GM18873 (cell line): Measurements from ENCODE around the gene SLC25A13.
"Not testable (repeated sequence)": the region's sequence is repeated elsewhere in the genome, so short reads cannot be mapped to it uniquely, and the experiment has no call there.

Experiments used
- ATAC-seq: cut with Tn5 transposase; IDR thresholded peaks from one replicate; pipeline ENCODE4 v1.9.1; 2021; ENCODE audit warnings: mild to moderate bottlenecking, moderate library complexity, moderate number of reproducible peaks; ENCODE audit not compliant: unreplicated experiment, low FRiP score

The SLC25A13 gene

DNA sequence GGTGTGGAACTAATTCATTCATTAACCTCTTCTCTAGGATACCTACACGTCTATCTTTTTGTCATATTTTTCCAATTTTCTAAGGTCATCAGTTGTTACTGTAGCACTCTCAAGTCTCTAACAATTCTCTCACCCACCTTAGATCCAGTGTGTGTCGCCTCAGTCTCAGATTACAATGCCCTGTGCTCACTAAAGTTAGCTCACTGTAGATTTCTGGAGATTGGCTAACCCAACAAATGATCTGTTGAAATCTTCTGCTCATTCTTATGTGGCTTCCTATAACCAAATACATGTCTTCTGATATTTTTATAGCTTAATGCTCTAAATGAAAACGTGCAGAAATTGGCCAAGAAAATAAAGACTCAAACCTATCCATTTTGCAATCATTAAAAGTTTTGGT, 142.6 kb downstream of the SLC25A13 start:
- ATAC-seq: no peak

DNA sequence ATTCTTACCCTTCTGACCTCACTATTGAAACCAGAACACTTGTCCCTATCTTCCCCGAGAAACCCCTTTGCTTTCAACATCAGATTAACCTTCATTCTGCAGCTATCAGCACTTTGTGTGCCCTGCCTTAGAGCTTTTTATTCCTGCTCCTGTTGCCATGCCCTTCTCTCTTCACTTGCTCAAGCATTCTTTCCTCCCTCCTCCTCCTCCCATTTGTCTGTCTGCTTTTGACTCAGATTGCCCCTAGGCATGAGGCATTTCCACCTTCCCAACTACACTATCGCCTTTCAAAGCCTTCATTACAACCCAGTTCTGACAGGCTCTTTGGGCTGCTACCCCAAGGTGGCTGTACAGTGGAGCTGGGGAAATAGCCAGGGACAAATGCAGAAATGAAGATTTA, 143.3 kb downstream of the SLC25A13 start:
- ATAC-seq: no peak

DNA sequence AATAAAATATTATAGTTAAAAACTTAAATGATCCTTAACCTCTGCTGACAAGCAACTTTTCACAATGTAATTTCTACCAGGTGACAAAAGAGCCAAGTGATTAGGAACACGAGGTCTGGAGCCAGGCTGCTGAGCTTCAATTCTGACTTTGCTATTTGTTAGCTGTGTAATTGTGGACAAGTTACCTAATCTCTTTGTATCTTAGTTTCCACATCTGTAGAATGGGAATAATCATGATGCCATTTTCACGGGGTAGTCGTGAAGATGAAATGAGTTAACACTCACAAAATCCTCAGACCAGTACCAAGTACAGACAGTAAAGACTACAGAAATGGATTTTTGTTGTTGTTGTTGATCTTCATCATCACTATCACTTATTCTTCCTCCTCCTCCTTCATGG, 144.5 kb downstream of the SLC25A13 start:
- no peak for ATAC-seq

DNA sequence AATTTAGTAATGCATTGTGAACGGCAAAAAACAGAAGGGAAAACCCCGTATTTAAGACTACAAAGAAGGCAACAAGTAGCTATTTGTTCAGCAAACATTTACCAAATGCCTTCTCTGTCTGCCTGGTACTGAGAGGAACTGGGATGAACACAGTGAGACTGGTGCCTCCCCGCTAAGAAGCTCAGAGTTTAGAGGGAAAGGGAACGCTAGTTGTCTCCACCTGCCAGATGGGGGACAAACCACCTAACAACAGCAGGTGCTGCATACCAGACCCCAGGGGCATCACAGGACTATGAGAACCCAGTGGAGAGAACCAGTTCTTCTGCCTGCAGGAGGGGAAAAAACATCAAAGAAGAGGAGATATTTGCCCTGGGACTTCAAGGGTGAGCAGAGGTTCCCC, 147.1 kb downstream of the SLC25A13 start:
- ATAC-seq: no peak

DNA sequence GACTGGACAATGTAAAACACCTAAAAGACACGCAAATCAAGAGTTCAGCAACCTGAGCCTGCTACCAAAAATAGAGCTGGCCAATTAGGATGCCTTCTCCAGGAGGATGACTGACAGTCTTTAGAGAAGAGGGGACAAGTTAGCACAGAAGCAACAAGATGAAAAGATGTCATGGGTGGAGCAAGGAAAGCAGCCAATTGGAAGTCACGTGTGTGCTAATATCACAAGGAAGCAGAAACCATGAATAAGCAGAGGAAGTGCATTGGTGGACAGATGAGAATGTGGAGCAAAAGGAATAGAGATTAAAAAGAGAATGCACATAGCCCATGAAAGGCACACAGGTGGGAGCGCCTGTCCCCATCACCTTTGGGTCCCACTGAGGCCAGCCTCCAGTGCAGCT, 148.1 kb downstream of the SLC25A13 start:
- no peak for ATAC-seq

GRCh38 chr7:96169439-96169838, 152.5 kb downstream of the SLC25A13 start:
- ATAC-seq: no peak

GRCh38 chr7:96167424-96167823, 154.5 kb downstream of the SLC25A13 start:
- ATAC-seq: no peak

GRCh38 chr7:96161897-96162296, 160.0 kb downstream of the SLC25A13 start:
- no peak for ATAC-seq

- no peak for ATAC-seq
Observed at GRCh38 chr7:96157856-96158255, 164.0 kb downstream of the SLC25A13 start.

- ATAC-seq: not testable (repeated sequence)
Observed at GRCh38 chr7:96154506-96154905, 167.4 kb downstream of the SLC25A13 start.

DNA sequence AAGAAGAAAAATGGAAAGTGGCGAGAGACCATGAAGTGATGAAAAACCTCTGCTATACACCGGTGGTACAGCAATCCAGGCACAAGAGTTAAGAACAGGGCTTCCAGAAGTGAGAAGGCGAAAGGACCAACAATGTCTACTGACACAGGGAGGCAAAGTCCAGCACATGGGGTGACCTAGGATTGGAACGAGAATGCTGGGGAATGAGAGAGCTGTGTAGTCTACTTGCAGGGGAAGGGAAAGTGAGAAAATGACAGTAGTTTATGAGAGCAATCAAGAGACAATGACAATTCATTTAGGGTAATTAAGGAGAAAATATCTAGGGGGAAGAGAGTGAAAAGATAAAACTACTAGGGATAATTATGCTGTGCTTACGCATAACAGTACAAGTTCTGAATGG, 169.2 kb downstream of the SLC25A13 start:
- no peak for ATAC-seq

- no peak for ATAC-seq
Observed at GRCh38 chr7:96151889-96152288, 170.0 kb downstream of the SLC25A13 start.

GRCh38 chr7:96144260-96144526, 177.7 kb downstream of the SLC25A13 start:
- ATAC-seq: no peak

DNA sequence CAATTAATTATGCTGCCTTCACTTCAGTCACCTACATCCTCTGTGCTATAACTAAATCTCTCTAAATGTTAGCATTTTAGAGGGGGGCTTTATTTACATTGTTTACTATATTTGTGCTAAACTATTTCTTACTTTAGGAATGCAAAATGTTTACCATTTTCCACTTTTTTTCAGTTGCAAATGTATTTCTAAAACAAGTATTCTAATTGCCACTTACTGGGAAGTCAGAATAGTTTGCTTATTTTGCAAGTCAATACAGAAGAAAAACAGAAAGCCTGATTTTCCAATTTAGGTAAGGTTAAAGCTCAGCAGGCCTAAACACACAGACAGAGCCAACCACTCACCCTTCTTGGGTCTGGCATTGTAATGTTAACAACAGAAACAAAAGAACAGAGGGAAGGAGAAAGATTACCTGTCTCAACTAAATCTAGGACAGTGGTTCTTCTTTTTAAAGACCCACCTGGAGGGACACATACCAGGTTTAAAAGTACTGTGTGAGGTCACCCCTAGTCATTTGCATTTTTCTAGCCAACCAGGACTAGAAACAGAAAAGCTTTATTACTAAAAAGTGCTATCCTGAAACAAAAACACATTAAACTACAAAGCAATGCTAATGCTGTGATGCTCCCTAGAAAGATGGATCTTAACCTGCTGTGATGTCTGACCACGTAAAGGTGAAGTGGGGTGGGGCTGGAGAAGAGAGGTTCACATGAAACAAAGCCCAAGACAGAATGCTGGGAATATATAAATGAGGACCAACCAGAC, 178.2 kb downstream of the SLC25A13 start:
- ATAC-seq: no peak

DNA sequence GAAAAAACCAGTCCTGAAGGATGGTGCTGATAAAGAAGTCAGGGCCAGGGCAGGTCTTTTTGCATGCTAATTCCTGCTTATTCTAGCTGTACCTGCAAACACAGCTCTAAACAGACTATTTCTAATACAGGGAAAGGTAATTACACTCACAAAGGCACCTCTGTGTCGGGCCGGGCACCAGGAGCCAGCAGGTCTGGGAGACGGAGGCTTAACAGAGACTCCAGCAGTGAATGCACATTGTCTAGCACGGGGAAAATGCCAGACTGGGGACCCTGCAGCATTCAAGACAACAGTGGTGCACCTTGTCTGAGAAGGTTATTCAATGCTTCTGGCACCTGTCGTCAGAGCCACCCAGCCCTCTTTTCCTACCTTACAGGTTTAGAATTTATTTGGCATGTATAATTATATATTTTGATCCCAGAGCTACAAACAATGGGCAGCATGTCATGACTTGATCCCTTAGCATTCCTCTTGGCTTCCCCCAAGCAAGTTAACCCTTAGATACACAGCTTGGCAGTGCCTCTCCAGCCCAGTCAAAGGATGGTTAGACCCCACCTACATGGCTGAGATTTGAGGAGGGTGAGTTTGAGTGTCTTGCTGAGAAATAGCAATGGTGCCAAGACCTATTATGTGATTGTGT, 185.2 kb downstream of the SLC25A13 start:
- ATAC-seq: no peak

- ATAC-seq: no peak
Observed at GRCh38 chr7:96135241-96135640, 186.7 kb downstream of the SLC25A13 start.

DNA sequence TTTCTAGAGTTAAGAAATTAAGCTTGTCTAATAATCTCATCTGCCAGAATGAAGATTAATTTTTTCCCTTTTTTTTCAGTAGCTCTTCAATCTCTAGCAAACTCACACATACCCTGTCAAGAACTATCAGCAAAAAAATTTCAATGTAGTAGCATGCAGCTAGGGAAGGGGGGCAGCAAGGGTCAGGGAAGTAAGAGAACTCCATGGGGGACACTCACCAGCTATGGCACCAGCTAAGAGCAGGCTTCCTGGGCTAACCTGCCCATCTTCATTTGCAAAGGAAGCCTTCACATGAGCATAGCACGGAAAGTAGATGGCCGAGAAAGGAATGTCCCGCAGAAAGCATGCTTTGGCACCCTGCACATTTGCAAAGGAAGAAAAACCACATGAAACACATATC, 190.4 kb downstream of the SLC25A13 start:
- ATAC-seq: no peak

GRCh38 chr7:96127746-96128145, 194.2 kb downstream of the SLC25A13 start:
- no peak for ATAC-seq

DNA sequence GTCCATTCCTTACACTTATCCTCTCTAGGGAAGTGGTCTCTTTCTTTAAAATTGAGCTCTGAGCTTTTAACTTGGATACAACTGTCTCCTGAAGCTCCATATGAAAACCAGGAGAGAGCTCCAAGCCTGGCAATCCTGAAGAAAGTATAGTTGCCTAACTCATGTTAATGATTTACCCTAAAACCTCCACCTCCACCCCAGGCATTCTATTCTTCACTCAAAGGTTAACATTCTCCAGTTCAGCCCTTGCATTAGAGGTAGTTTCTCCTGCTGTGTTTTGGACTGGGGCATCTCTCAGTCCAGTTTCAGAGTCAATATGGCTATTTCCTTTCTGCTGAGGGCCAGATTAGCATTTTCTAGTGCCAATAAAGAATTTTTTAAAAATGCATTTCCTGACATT, 195.5 kb downstream of the SLC25A13 start:
- ATAC-seq: no peak

DNA sequence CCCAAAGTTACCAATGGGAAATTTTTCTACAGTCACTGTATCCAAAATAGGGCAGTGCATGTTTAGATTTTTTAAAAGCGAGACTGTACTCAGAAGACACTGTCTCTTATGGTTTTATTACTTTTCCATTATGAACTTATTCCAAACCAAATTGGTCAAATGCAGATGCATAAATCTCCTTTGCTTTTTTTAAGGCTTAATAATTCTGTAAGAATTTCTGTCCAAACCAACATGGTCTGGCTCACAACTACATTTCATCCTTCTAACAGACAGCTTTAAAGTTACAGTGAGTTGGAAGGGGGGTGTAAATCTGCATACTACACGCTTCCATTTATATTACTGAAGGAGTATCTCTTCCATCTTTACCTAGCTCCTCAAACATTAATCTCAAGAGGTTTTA, 199.2 kb downstream of the SLC25A13 start:
- no peak for ATAC-seq

GRCh38 chr7:96121752-96122151, 200.1 kb downstream of the SLC25A13 start:
- no peak for ATAC-seq

- no peak for ATAC-seq
Observed at GRCh38 chr7:96120445-96121225, 201.3 kb downstream of the SLC25A13 start.
